NCI-H2107 (cell line): ENCODE results near the gene EHMT1.

ENCODE experiments used
- DNase-seq: peaks from one replicate; lab custom pipeline; 2025; lab: John Stamatoyannopoulos, UW

The EHMT1 gene

GRCh38 chr9:137674307-137674975, 55.6 kb downstream of the EHMT1 start:
- no peak for DNase-seq

GRCh38 chr9:137674976-137675320, 56.1 kb downstream of the EHMT1 start:
- no peak for DNase-seq

GRCh38 chr9:137676998-137677397, 58.2 kb downstream of the EHMT1 start:
- no peak for DNase-seq

GRCh38 chr9:137678202-137678601, 59.4 kb downstream of the EHMT1 start:
- no peak for DNase-seq

GRCh38 chr9:137679249-137679648, 60.4 kb downstream of the EHMT1 start:
- no peak for DNase-seq

- no peak for DNase-seq
These were observed 61.0 kb downstream of the EHMT1 start for GRCh38 chr9:137679695-137680305.

- DNase-seq, result no peak
These were observed 61.9 kb downstream of the EHMT1 start for GRCh38 chr9:137680444-137681358.

- peak; percentile 33 for DNase-seq
These were observed 63.8 kb downstream of the EHMT1 start for GRCh38 chr9:137682428-137683105.

- no peak for DNase-seq
These were observed 64.6 kb downstream of the EHMT1 start for GRCh38 chr9:137683262-137683864.

GRCh38 chr9:137685035-137685740, 66.4 kb downstream of the EHMT1 start:
- DNase-seq, result no peak

GRCh38 chr9:137685741-137686420, 67.1 kb downstream of the EHMT1 start:
- no peak for DNase-seq

GRCh38 chr9:137688261-137688660, 69.5 kb downstream of the EHMT1 start:
- DNase-seq, result no peak

- DNase-seq, result no peak
These were observed 69.9 kb downstream of the EHMT1 start for GRCh38 chr9:137688725-137689124.

GRCh38 chr9:137689745-137690529, 71.1 kb downstream of the EHMT1 start:
- DNase-seq, result no peak

- no peak for DNase-seq
These were observed 72.3 kb downstream of the EHMT1 start for GRCh38 chr9:137690930-137691645.

GRCh38 chr9:137691646-137692351, 73.0 kb downstream of the EHMT1 start:
- DNase-seq, result no peak

- DNase-seq, result no peak
These were observed 75.6 kb downstream of the EHMT1 start for GRCh38 chr9:137694236-137694959.
